GM18868 (cell line): ENCODE measurements around the gene MAGEC3.
"Not testable (repeated sequence)": the region's sequence is repeated elsewhere in the genome, so short reads cannot be mapped to it uniquely, and the experiment has no call there.

Experiments
- ATAC-seq: cut with Tn5 transposase; IDR thresholded peaks from one replicate; pipeline ENCODE4 v1.9.1; 2021; ENCODE audit warnings: mild to moderate bottlenecking, moderate library complexity; ENCODE audit not compliant: unreplicated experiment

Gene MAGEC3, protein sequence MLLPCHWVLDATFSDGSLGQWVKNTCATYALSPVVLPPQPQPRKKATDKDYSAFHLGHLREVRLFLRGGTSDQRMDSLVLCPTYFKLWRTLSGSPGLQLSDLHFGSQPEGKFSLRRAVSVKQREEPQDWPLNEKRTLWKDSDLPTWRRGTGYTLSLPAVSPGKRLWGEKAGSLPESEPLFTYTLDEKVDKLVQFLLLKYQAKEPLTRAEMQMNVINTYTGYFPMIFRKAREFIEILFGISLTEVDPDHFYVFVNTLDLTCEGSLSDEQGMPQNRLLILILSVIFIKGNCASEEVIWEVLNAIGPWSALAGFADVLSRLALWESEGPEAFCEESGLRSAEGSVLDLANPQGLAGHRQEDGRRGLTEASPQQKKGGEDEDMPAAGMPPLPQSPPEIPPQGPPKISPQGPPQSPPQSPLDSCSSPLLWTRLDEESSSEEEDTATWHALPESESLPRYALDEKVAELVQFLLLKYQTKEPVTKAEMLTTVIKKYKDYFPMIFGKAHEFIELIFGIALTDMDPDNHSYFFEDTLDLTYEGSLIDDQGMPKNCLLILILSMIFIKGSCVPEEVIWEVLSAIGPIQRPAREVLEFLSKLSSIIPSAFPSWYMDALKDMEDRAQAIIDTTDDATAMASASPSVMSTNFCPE

DNA sequence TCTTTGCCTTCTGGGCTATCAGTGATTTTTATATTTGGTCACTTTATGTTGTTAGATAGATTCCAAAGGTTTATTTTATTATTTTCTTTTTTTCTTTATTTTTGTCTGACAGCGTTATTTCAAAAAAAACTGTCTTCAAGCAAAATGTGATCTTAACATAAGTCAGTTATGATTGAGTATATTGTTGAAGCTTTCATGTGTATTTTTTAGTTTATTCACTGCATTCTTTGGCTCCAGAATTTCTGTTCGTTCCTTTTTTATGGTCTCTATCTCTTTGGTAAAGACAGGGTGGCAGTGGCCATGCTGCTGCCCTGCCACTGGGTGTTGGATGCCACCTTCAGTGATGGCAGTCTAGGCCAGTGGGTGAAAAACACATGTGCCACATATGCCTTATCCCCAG lies at the start of gene MAGEC3:
Gene MAGEC3, plus strand, starts transcription at position 301 of the 400 bp plus-strand sequence. Its CDS starts 0 bp downstream, at position 301.
- ATAC-seq: no peak

DNA sequence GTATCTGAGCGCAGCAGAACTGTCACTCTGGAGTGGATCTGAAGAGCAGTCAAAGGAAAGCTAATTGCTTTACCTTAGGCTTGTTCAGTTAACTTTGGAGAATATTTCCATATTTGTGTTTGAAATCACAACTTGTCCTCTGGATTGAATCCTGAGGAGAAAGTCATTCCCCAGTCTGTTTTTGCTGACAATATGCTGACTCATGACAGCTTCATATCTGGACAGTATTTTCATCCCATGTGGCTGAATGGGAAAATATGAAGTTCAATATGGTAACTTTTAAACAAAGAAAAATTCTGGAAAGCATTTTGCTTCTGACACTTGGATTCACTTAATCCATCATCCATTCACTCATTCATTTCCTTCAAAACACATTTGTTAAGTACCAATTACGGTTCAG lies 46.3 kb upstream of the MAGEC3 start:
- no peak for ATAC-seq

DNA sequence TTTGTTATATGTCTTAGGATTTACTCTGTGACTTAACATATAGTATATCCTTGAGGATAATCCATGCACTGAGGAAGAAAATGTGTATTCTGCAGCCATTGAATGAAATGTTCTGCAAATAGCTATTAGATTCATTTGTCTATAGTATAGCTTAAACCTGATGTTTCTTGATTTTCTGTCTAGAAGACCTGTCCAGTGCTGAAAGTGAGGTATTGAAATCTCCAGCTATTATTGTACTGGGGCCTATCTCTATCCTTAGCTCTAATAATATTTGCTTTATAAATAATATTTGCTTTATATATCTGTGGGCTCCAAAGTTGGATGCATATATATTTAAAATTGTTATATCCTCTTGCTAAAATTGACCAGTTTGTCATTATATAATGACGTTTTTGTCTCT lies 26.7 kb upstream of the MAGEC3 start:
- ATAC-seq: no peak

DNA sequence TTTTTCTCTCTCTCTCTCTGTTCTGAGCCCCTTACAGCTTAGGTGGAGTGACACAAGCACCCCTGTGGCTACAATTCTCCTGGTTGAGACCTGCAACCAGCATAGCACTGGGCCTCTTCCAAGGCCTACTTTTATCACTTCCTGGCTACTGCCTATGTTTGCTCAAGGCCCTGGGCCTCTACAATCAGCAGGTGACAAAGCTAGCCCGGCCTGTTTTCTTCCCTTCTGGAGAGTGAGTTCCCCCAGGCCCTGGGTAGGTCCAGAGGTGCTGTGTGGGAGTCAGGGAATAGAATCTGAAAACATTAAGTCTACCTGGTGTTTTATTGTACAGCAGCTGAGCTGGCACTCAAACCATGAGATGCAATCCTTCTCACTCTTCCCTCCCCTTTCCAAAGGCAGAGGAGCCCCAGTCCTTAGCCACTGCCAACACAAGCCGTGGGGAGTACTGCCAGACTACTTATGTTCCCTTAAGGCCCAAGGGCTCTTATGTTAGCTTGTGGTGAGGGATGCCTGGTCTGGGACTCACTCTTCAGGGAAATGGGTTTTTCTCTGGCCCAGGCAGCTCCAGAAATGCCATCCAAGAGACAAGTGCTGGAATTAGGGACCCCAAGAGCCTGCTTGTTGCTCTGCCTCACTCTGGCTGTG lies 23.8 kb upstream of the MAGEC3 start:
- ATAC-seq: no peak

DNA sequence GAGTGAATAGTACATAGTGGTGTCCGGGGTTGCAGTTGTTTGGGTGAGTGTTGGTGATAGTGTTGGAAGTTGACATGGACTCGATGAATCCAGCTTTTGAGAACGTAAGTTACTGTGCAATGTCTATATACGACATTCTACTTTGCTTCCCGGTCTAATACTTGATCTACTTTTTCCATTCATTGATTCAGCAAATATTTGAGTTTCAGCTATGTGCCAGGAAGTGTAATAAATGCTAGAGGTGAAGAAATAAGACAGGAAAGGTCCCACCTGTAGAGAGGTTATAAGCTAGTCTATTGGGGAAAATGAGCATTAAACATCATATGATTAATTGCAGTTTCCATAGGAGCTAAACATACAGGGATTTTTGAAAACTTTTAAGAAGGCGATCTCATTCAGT lies 22.2 kb upstream of the MAGEC3 start:
- ATAC-seq: no peak

DNA sequence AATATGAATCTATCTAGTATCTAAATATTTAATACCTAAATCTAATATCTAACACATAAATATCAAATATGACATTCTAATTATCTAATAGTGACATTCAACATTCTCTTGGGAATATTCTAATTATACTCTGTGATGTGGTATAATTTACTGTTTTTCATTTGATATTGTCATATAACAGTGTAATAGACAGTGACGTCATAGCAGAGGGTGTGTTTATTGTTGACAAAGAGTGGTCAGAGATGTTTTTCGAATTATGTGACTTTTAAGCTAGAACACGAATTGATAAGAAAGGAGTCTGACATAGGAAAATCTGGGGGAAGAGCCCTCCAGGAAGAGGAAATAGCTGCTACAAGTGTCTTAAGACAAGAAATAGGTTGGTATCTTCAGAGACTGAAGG lies 5.9 kb upstream of the MAGEC3 start:
- ATAC-seq: no peak

DNA sequence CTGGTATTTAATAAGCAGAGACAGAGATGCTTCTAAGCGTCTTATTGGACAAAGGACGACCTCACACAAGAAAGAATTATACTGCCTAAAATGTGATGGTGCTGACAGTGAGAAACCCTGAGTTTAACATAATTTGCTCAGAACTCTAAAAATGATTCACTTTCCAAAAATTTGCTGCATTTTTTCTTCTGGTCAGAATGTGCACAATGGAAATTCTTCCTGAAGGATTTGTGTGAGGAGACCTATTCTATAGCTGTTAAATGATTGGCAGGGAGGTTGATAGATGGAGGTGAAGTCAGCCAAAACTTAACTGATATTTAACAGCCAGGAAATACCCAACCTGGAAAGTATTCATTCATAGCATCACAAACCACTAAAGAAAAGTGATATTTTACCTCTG lies 1.7 kb downstream of the MAGEC3 start:
- ATAC-seq: no peak

DNA sequence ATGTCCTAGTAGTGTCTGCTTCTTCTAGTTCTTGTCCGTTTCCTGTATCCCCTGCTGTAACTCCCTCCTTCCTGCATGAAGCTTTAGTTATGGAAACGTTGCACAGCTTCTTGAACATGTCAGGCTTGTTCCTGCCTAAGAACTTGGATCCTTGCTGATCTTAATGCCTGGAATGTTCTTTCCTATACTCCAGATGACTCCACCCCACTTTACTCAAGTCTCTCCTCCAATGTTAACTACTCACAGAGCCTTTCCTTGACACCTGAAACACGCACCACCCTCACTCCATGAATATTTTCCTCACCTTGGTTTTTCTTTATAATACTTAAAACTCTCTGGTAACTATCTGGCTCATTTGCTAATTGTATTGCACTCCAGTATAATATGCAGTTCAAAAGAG lies 19.4 kb downstream of the MAGEC3 start:
- no peak for ATAC-seq

DNA sequence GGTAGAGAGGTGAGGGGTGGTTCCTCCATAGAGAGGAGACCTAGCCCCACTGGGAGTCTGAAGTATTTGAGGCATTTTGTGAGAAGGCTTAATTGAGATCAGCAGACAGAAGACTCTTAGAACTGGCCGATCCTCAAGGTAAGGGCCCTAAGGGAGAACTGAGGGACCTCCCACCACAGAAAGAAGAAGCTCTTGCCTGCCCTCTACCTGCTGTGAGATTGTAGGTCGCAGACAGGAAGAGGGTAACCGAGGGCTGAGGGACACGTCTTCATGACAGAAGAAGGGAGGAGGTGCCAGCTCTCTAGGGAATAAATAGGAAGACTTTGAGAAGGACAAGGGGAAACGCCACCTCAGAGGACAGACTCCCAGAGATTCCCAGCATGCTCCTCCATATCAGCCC lies 41.5 kb downstream of the MAGEC3 start:
- no peak for ATAC-seq

DNA sequence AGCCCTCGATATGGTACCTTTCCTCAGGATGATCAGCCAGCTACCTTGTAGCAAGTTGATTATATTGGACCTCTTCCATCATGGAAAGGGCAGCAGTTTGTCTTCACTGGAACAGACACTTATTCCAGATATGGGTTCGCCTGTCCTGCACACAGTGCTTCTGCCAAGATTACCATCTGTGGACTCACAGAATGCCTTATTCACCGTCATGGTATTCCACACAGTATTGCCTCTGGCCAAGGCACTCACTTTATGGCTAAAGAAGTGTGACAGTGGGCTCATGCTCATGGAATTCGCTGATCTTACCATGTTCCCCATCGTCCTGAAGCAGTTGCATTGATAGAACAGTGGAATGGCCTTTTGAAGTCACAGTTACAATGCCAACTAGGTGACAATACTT lies 50.7 kb downstream of the MAGEC3 start:
- ATAC-seq: not testable (repeated sequence)

DNA sequence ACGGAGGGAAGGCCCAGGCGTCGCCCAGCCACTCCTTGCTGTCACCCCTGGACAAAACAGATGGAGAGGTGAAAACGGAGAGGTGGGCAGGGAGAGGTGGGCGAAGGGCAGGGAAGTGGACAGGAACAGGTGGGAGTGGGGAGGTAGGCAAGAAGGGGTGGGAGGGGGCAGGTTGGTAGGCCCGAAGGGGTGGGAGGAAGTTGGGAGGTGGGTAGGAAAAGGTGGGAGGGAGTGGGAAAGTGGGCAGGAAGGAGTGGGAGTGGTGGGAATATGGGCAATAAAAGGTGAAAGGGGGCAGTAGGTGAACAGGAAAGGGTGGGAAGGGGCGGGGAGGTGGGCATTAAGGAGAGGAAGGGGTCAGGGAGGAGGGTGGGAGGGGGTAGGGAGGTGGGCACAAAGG lies 56.6 kb downstream of the MAGEC3 start:
- no peak for ATAC-seq

DNA sequence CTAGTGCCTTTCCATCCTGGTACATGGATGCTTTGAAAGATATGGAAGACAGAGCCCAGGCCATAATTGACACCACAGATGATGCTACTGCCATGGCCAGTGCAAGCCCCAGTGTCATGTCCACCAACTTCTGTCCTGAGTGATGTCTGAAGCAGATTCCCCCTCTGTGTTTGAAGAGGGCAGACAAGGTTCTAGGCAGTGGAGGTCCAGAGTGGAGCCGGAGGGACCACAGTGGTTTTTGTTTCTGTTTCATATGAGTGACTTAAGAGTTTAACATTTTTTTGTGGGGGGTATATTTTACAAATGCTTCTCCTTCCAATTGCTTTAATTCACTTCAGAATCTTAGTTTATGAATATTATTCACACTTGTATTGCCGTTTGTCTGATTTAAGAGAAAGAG lies 59.6 kb downstream of the MAGEC3 start:
- ATAC-seq: no peak

DNA sequence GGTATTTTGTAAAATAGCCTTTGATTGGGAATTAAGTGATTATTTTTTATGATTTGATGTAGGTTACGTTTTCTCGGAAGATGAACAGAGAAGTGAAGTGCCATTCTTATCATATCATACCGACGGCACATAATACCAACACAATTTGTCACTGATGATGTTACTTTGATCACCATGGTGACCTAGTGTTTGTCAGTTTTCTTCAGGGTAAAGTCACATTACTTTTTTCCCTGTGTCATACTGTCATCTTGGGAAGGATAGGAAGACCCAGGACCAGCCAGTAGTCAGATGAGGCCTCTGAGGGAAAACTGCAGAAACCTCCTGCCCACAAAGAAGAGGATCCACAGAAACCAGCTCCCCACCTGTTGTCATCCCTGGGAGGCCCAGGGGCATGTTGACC lies 64.2 kb downstream of the MAGEC3 start:
- no peak for ATAC-seq

DNA sequence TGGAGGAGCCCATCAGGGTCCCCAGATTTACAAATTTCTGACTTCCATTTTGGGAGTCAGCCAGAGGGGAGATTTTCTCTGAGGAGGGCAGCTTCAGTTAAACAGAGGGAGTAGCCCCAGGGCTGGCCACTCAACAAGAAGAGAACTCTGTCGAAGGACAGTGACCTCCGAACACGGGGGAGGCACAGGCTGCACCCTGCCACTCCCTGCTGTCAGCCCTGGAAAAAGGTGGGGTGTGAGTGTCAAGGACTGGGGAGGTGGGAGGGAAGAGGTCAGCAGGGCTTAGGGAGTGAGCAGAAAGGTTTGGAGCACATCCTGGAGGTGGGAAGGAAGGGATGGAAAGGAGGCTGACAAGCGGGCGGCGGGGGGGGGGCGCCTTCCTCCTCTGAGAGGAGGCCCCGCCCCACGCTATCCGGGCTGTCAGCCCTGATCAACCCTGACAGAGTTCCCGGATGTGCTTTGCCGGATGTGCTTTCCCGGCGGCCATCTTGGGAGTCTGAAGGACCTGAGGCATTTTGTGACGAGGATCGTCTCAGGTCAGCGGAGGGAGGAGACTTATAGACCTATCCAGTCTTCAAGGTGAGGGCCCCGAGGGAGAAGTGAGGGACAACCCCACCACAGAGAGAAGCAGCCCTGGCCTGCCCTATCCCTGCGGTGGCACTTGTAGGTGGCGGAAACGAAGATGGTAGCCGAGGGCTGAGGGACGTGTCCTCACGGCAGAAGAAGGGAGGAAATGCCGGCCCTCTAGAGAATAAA lies 65.5 kb downstream of the MAGEC3 start, which contains the start of gene MAGEC1:
Gene MAGEC1, plus strand, starts transcription at position 495 of the 756 bp plus-strand sequence. CDS start 1,179 bp downstream, outside the sequence.
- no peak for ATAC-seq

DNA sequence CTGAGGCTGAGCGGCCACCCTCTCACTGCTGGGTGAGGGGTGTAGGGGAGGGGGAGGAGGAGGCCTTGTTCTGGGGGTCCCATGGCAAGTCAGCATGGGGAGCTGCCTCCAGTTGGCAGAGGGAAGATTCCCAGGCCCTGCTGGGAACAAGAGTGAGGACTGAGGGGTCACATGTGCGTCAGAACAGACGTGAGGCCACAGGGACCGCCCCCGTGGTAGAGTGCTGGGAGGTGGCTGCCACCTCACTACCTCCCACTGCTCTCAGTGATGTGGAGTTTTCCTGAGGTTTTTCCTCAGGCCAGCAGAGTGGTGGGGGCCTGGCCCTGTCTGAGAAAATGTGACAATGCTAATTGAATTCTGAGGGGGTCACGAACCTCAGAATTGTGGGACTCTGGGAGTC lies 66.1 kb downstream of the MAGEC3 start:
- no peak for ATAC-seq

DNA sequence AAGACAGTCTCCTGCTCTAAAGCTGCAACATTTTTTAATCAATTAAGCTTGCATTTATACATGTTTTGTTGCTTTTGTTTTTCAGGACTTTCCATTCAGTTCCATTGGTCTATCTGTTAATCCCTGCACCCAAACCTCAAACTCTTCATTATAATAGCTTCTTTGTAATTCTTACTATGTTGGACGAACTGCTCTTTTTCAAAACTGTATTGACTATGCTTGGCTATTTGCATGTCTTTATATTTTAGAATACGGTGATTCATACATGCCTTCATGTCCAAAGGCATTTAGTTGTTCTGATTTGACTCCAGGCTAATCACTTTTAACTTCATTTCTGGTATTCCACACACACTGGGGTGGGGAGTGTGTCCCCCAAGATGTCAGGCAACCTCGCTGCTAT lies 79.7 kb downstream of the MAGEC3 start:
- no peak for ATAC-seq

DNA sequence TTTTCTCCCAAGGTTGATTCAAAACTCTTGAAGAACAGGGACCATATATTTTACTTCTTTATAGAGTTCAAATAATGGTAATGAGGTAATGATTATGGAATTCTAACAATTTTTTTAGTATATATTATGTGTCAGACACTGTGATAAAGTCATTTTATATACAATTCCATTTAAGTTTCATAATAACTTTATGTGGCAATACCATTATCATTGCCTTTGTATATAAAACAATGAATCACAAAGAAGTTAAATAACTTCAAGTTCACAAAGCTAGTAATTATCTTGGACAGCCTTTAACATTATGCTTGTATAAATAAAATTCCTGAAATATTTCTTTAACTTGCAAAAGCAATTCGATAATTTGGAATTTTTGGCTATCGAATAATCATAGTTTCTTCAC lies 86.2 kb downstream of the MAGEC3 start:
- ATAC-seq: no peak

DNA sequence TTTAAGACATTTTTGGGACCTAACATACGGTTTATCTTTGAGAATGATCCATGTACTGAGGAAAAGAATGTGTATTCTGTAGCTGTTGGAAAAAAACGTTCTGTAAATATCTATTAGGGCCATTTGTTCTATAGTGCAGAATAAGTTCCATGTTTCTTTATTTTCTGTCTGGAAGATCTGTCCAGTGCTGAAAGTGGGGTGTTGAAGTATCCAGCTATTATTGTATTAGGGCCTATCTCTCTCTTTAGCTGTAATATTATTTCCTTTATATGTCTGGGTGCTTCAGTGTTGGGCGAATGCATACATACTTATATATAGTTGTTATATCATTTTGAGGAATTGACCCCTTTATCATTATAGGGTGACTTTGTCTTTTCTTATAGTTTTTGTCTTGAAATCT lies 90.3 kb downstream of the MAGEC3 start:
- no peak for ATAC-seq

DNA sequence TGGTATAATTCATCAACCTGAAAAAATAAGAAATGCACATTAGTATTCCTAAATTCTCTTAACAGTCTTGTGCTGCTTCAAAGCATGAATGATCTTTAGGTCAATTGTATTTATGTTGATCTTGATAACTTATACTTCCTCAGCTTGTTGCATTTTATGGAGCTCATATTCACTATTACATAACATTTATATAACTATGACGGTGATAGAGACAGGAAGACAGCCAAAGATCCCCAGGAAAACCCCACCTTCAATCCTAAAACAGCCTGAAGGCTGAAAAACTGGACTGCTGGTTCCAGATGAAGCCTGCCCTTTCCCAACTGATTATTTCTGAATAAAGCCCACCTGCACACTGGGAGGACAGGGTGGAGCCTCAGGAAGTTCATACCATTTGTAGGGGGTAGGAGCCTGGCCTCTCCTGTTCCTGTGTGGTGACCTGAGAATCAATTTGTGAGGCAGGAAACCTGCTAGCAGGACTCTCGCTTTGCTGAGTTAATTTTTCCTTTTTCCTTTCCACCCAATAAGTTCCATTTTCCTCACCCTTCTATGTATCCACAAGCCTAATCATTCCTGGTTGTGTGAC lies 96.0 kb downstream of the MAGEC3 start:
- no peak for ATAC-seq

DNA sequence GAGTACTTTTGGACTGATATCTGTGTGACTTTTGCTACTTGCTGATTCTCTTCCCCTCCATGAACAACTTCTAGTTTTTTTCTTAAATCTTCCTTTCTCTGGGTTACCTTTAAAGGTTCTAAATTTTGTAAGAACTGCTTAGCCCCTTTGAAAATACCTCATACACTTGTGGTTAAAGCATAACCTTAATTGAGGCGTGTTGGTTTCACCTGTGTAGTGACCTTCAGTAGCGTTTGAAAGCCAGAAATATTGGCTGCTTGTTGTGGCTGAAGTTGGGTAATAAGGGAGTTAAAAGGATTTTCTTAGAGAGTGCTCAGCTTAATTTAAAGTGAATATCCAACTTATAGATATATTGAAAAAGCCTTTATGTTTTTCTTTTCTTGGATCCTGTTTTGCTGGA lies 97.5 kb downstream of the MAGEC3 start:
- no peak for ATAC-seq

DNA sequence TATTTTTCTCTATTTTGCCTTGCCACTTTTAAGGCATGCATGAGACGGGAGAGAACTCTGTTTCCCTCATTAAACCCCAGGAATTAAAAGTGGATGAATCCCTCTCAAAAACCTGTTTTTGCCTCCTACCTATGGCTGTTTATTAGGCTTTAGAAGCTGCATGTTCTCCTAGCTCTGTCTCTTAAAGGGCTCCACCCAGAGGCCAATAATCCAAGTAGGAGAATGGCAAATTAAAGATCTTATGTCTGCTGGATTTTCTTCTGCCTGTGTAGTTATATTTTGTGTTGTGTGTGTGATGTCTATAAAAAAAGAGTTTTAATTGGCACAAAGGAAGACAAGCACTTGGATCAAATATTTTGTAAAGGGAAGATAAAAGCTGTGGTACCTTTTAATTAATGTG lies 98.0 kb downstream of the MAGEC3 start:
- ATAC-seq: no peak
